ENCODE data around the gene RER1.

The RER1 gene

GRCh38 chr1:2354511-2355372 is 36.9 kb upstream of the RER1 start:
- DNase-seq (ENCODE audit: low read depth) = no peak
- no peak for TF ChIP-seq CTCF (IDR thresholded peaks at IDR 0.05; ENCODE audit: insufficient read depth, low read depth, low read length, missing control alignments)
- no peak overlapping the region for H3K4me3 ChIP-seq (ENCODE audit: low read depth, low read length)

- H3K4me3 ChIP-seq (ENCODE audit: low read depth, low read length) = no peak overlapping the region
- no peak for TF ChIP-seq CTCF (IDR thresholded peaks at IDR 0.05; ENCODE audit: insufficient read depth, low read depth, low read length, missing control alignments)
- DNase-seq (ENCODE audit: low read depth) = no peak
Observed at GRCh38 chr1:2355373-2356261, 36.0 kb upstream of the RER1 start.

GRCh38 chr1:2356401-2356800 is 35.2 kb upstream of the RER1 start:
- TF ChIP-seq CTCF (IDR thresholded peaks at IDR 0.05; ENCODE audit: insufficient read depth, low read depth, low read length, missing control alignments) = no peak
- DNase-seq (ENCODE audit: low read depth) = no peak
- H3K4me3 ChIP-seq (ENCODE audit: low read depth, low read length) = no peak overlapping the region

DNA sequence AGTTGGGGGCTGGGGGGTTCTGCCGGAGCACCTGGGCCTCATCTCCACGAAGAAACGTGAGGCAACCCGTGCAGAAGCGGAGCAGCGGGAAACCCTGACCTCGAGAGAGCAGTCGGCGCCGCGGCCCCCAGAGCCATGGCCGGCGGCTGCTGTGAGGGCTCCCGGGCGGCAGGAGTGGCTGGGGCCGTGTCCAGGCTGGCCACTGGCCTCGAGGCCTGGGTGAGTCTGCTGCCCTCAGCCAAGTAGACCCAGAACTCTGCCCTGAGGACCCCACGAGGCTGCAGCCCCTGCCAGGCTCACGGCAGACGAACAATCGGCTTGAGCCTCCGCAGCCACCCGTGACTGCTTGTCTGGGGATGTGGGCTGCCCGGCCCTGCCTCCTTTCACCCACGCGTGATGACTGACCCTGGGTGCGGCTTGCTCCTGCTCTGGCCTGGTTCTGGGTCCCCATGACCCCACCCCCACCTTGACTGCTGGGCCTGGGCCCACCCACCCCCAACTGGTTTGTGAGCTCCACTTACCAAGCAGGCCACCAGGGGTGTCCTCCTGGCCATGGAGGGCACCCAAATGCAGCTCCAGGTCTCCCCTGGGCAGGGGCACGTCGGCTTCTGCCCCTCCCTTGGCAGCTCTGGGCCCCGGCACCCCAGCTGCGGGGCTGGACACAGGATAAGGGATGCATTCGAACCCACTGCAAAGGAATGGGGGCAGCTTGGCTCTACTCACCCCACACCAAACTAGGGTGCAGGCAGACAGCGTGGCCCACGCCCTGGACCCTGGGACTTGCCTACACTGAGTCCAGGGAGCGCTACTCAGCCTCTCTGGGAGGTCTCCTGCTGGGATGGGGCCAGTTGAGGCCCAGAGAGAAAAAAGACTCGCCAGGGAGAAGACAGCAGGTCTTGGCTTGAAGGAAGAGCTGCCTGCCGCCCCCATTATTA is 34.5 kb upstream of the RER1 start:
- no peak for TF ChIP-seq CTCF (IDR thresholded peaks at IDR 0.05; ENCODE audit: insufficient read depth, low read depth, low read length, missing control alignments)
- H3K4me3 ChIP-seq (ENCODE audit: low read depth, low read length) = no peak overlapping the region
- no peak for DNase-seq (ENCODE audit: low read depth)

GRCh38 chr1:2358072-2358471 is 33.6 kb upstream of the RER1 start:
- TF ChIP-seq CTCF (IDR thresholded peaks at IDR 0.05; ENCODE audit: insufficient read depth, low read depth, low read length, missing control alignments) = no peak
- no peak for DNase-seq (ENCODE audit: low read depth)
- no peak overlapping the region for H3K4me3 ChIP-seq (ENCODE audit: low read depth, low read length)
